NOMO-1 treated with DMSO at 0.1 percent for 48 hours (cell line): ENCODE data around the gene ACSL1.
A peak's percentile ranks its signal among the peaks of the same experiment; 100 is the strongest.

ENCODE experiments used
- DNase-seq: peaks from one replicate; lab custom pipeline; 2025; ENCODE audit not compliant: unreplicated experiment; lab: John Stamatoyannopoulos, UW

ACSL1 gene

GRCh38 chr4:184729946-184730345 lies 95.8 kb downstream of the ACSL1 start:
- no peak for DNase-seq

DNA sequence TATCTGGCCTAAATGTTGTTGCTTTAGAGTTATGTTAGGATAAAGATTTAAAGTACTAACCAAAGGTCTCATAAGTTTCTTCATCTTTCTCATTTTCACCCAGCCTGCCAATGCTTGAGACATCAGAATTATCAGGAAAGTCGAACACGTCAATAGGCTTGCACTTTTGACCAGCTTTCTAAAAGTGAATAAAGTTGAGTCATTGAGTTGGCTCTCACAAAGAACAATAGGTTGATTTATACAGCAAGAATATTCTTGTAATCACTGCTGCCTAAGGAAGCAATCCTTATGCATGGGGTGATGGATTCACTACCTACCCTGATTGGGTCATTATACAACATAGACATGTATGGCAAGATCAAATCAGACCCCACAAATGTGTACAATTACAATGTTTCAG lies 96.9 kb downstream of the ACSL1 start:
- DNase-seq = no peak

DNA sequence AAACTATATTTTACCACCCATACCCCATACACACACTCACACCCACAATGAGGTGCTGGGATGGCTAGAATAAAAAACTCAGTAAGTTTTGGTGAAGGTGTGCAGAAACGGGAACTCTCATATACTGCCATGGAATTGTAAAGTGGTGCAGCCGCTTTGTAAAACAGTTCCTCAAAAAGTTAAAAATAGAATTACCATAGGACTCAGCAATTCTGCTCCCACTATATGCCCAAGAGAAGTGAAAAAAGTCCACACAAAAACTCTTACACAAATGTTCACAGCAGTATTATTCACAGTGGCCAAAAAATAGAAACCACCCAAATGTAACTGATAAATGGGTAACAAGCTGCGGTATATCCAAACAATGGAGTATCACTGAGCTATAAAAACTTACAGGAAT lies 98.3 kb downstream of the ACSL1 start:
- DNase-seq = peak; percentile 19

- DNase-seq = no peak
These were observed 103.0 kb downstream of the ACSL1 start for GRCh38 chr4:184722798-184723197.

DNA sequence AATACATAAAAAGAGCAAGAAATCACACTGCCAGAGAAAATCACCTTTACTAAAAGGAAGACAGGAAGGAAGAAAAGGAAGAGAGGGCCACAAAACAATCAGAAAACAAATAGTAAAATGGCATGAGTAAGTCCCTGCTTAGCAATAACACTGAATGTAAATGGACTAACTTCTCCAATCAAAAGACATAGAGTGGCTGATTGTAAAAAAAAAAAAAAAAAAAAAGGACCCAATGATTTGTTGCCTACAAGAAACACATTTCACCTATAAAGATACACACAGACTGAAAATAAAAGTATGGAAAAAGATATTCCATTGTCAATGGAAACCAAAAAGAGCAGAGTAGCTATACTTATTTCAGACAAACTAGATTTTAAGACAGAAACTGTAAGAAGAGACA lies 104.5 kb downstream of the ACSL1 start:
- no peak for DNase-seq

DNA sequence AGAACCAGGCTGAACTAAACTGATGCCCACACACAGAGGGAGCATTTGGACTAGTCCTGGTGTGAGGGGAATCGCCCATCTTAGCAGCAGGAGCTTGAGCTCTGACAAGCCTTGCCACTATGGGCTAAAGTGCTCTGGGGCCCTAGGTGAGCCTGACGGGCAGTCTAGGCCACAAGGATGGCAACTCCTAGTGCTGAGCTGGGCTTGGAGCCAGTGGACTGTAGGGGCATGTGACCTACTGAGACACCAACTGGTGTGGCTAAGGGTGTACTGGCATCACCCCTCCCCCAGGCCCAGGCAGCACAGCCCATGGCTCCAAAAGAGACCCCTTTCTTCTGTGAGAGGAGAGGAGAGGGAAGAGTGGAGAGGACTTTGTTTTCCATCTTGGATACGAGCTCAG lies 106.4 kb downstream of the ACSL1 start:
- DNase-seq = no peak

- DNase-seq = no peak
These were observed 110.2 kb downstream of the ACSL1 start for GRCh38 chr4:184715526-184715925.

DNA sequence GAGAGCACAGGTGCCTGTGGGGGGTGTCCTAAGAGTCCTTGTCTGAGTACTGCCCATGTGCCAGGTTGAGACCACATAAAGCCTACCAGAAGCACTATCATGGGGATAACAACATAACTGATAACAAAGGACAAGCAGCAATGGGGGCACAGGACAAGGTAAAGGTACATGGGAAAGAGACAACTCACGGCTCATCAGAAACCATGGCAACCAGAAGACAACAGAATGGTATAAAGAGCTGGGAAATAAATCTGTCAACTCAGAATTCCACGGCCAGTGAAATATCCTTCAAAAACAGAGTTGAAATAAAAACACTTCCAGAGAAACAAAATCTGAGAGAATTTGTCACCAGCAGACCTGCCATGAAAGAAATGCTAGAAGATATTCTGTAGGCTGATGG lies 111.9 kb downstream of the ACSL1 start:
- no peak for DNase-seq

DNA sequence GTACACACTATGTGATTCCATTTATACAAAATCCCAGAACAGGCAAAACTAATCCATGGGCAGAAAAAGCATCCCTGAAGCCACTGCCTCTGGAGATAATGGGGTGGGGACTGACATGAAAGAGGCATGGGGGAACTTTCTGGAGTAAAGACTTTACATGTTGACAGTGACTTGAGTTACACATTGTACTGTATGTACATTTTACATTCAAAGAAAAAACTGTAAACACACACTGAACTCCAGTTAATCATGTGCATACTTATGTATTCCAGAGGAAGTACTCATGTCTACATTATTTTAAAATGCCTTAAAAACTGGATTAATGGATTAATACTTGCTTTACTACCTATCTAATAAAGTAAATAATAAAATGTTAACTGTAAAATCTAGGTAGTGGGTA lies 113.4 kb downstream of the ACSL1 start:
- DNase-seq = no peak

DNA sequence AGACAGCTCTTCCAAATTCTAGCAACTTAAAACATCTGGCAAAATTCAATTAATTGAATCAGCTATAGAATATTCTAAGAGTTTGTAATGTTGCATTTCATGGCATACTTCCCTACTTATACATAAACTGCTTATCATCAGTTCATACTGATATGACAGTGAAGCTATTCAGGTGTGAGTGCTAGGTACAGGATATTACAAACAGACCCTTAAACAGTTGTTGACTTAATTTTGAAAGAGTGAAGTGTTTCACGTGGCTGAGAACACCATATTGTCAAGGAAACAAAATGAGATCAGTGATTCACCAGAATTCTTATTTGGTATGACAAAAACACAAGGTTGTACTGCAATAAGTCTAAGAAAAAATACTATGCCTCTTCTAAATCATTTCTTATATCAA lies 119.3 kb downstream of the ACSL1 start:
- no peak for DNase-seq

- no peak for DNase-seq
These were observed 120.1 kb downstream of the ACSL1 start for GRCh38 chr4:184705692-184706091.
